GM19328 (cell line): ENCODE data around the gene STARD4.

Experiments used
- ATAC-seq: cut with Tn5 transposase; IDR thresholded peaks from one replicate; pipeline ENCODE4 v1.9.1; 2021; ENCODE audit warnings: mild to moderate bottlenecking, moderate library complexity; ENCODE audit not compliant: unreplicated experiment

The STARD4 gene

GRCh38 chr5:111512375-111513130 lies at the start of gene STARD4:
TSS of gene STARD4 (minus strand) at chr5:111512535. CDS start at chr5:111507433, 5,102 bp downstream.
- ATAC-seq: peak; percentile 96

GRCh38 chr5:111559680-111560079 lies 47.3 kb upstream of the STARD4 start:
- no peak for ATAC-seq

- no peak for ATAC-seq
Measured at GRCh38 chr5:111557686-111558085, 45.4 kb upstream of the STARD4 start.

GRCh38 chr5:111557111-111557510 lies 44.8 kb upstream of the STARD4 start:
- no peak for ATAC-seq

DNA sequence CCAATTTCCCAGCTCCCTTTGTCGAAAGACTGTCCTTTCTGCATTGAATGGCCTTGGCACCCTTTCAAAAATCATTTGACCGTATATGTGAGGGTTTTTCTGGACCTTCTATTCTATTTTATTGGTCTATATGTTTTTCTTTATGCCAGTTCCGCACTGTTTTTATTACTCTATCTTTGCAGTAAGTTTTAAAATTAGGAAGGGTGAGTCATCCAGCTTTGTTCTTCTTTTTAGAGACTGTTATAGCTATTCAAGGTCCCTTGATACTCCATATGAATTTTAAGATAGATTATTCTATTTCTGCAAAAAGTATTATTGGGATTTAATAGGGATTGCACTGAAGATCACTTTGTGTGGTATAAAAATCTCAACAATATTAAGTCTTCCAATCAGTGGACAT lies 44.2 kb upstream of the STARD4 start:
- ATAC-seq: no peak

GRCh38 chr5:111555760-111556159 lies 43.4 kb upstream of the STARD4 start:
- no peak for ATAC-seq

- no peak for ATAC-seq
Measured at GRCh38 chr5:111553868-111554267, 41.5 kb upstream of the STARD4 start.

GRCh38 chr5:111552896-111553295 lies 40.6 kb upstream of the STARD4 start:
- no peak for ATAC-seq

DNA sequence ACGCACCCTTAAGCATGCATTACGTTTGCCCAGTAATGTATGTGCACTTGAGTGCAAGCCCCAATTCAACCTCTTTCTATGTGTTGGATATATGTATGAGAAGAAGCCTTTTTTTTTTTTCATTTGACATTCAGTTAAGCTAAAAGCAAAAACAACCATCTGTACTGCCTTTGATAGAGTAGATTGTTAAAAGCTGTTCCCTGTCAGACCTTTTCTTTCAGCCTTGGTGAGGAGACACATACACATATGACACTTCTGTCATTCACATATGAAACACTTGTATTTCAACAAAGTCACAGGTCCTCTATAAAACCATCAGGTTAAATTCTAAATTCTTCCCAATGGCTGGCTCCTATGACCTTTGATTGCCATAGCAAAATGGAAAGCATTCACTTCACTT lies 40.2 kb upstream of the STARD4 start:
- no peak for ATAC-seq

DNA sequence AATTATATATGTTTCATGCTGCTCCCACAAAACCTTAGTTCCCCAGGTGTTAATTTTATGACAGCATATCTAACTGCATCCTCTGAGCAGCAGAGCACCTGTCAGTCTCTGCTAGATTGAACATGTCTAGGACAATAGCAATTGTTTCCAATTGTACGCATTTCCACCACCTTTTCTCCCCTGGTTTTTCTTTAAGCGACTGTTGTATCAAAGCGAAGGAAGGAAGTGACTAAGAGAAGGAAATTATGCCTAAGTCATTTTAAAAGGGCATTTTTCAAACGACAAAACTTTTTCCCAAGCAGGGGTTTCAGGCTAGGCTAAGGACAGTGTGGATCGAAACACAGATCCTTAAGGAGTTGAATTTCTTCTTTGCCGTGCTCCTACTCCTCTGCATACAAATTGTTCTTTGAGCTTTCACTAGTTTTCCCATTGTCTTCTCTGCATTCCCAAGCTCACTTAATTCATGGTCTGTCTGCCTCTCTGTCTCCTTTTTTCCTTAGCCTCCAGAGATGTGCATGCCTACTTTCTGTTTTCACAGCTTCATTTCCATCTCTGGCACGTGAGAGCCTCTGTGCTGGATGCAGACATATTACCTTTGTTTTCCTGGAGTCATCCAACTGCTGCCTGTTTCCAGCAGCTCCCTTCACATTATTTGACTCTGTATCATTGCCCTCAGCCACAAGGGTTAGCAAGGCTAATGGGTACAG lies 39.4 kb upstream of the STARD4 start:
- no peak for ATAC-seq

GRCh38 chr5:111551161-111551560 lies 38.8 kb upstream of the STARD4 start:
- no peak for ATAC-seq

DNA sequence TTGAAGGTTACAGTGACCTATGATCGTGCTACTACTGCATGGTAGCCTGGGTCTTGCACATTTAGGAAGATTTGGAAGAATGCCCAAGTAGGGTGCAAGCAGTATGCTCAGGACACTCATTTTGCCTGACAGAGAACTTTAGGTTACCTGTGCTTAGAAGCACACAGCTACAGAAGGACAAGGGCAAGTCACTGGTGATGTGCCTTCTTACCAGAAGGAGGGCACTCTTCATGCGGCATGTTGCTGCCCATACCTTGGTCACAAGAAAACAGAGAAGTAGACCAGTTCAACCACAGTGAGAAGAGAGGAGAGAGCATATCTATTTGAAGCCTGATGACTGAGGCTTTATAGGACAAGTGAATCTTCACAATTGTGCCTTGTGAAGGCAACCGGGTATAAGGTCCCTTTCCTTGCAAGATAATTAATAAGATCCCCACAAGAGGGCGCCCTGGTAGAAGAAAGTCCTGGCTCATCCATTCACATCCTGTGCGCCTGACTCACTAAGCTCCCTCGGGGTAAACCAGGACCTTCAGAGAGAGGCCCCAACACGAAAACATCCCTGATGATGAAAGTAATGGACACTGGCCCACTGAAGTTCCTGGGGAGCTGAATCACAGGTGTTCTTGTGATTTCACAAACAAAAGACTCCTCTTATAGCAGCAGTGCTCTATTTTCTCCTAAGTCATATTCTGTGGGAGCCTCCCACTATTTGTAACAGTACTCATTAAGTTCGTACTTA lies 38.1 kb upstream of the STARD4 start:
- ATAC-seq: peak; percentile 69

DNA sequence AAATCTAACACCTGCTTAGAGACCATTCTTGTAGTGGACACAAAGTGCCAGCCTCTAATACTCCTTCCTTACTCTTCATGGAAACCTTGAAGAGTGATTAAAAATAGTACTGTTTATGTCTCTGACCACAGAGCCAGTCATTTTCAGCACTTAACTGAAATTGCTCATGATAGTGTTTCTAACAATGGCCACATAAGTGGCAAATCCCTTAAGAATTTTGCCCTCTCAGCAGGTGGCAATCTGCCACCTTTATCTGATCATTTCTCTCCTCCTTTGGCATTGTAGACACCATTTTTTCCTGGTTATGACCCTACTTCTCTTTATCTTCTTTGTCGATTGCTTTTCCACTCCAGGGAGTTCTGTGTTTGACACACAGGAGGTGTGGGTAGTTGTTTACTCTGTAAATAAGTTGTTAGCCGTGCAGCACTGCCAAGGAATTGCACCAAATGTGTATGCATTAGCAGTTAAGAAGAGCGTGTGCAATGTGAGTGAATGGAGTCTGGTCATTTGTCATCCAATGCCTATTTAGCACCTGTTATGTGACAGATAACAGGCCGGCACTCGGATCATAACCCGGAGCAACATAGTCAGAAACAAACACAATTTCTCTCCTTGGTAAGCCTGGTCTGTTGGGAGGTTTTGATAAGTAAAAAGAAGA lies 36.8 kb upstream of the STARD4 start:
- no peak for ATAC-seq

DNA sequence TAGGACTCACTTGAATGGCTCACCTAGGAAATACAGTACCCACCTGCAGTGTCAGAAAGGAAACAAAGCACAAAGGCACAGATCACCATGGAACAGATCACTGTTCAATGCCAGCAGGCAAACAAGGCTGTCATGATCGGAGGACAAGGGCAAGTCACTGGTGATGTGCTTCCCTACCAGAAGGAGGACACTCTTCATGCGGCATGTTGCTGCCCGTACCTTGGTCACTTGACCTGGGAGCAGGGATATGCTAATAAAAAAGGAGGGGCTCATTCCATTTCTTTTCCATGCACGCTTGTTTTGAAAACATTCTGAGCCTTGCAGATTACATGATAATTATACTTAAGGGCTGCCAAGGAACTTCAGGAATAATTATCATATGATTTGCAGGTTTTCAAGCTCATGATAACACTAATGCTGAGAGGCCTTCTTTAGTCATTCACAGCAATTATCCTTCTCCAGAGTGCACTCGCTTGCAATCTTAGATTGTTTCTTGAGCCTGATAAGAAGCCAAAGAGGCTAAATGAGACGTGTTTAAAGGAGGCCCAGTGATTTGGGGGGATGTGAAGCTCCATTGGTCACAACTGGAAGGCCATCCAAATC lies 36.1 kb upstream of the STARD4 start:
- no peak for ATAC-seq

GRCh38 chr5:111545031-111545430 lies 32.7 kb upstream of the STARD4 start:
- no peak for ATAC-seq

DNA sequence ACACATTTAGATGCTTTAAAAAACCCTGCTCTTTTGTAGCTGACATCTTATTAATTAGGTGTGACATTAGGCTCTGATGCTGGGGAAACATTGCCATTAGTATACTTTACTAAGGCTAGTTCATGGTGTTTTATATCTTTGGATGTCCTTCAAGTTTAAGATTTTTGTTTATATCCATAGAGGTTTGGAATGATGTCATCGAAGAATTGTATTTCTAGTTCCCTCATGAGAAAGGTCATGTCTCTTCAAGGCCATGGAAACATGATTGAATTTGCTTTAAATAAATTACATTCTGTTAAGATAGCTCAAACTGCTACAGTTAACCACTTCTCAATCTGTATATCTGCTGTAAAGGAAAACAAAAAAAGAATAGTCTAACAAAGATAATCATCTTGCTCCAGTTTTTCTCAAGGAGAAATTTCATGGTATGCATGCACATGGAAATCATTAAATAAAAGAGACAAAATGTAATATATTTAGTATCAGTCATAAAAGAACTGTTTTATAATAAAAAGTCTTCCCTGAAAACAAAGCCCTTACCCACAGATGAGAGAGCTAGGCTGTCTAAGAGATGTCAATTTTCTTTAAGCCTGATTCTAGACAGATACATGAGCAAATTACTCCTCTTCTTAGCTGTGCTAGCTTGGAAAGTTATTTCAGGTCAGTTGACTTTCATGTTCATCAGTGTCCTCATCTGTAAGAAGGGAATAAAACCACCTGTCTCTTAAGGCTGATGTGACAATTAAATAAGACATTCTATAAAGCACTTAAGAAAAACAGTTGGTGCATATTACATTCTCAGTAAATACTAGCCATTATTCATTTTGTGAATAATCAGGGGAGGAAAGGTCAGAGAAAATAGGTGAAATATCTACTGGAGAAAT lies 25.0 kb upstream of the STARD4 start:
- no peak for ATAC-seq

- ATAC-seq: no peak
Measured at GRCh38 chr5:111535879-111536549, 23.7 kb upstream of the STARD4 start.

GRCh38 chr5:111532886-111533582 lies 20.7 kb upstream of the STARD4 start:
- no peak for ATAC-seq

DNA sequence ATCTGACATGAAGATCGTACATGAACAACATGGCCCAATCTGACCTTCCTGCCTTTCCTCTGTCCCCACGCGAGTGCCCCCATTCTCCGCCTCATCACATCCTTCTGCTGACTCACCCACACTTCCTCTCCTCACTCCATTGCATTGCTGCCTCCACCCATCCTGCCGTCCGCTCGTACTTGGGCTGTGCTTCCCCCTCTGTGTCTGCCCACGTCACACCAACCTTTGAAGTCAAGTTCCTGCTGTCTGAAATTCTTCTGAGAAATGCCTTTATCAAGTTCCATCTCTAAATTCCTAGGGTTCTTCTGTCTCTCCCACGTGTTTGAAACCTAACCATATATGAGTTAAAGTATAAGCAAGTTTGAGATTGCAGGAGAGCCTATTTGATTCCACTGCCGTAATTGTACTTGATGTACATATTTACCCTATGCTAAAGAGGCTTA lies 18.0 kb upstream of the STARD4 start:
- peak; percentile 75 for ATAC-seq
